NCI-H69 (cell line): ENCODE data around the gene MOCS3.

Source experiments
- DNase-seq: peaks from one replicate; lab custom pipeline; 2025; lab: John Stamatoyannopoulos, UW

Gene MOCS3

DNA sequence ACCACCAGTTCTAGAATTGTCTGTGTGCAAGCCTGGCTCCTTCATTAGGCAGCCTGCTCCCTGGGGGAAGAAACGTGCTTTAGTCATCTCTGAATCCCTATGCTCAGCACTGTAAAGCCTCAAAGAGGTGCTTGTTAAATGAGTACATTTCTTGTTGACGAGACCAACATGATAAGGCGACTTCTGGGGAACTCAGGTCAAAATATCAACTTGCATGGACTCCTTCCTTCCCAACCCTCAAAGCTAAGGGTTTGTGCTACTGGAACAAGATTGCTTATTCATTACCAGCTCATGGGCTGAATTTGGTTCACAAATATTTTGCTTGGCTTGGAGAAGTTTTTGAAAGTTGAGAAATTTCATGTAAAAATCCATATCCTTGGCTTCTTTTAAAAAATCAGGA lies 53.7 kb downstream of the MOCS3 start:
- DNase-seq, result no peak
